ENCODE data around the gene RSL24D1.

GRCh38 chr15:55226127-55226526 lies 29.4 kb upstream of the RSL24D1 start:
- no peak for TF ChIP-seq POLR2A (IDR thresholded peaks at IDR 0.05)
- TF ChIP-seq CTCF (IDR thresholded peaks at IDR 0.05) = no peak
